Testis (tissue), 2 donors: Measurements from ENCODE around the gene FITM1.

Experiments
- CTCF ChIP-seq, 3 experiments: fragments of 450-650 bp in 2 of 3; fragments of 200-600 bp in 1 of 3; sonication (generic) in 1 of 3; IDR thresholded peaks; one replicate each; pipeline ENCODE4 v1.5.1; 2016 to 2019; ENCODE audit warnings: antibody characterized with exemption in 3 of 3, mild to moderate bottlenecking in 2 of 3, moderate library complexity in 1 of 3
- POLR2A ChIP-seq: fragments of 450-650 bp; IDR thresholded peaks from one replicate; pipeline ENCODE4 v1.6.1; 2017; ENCODE audit warnings: antibody characterized with exemption, mild to moderate bottlenecking, moderate library complexity

GRCh38 chr14:24150567-24150966 is 20.1 kb downstream of the FITM1 start:
- TF ChIP-seq CTCF (IDR thresholded peaks at IDR 0.05): no peak
- TF ChIP-seq POLR2A: no peak
